NCI-H2227 treated with DMSO at 0.1 percent for 48 hours (cell line): ENCODE results near the gene GOLGA6L22.
"Not testable (repeated sequence)": the region's sequence is repeated elsewhere in the genome, so short reads cannot be mapped to it uniquely, and the experiment has no call there.

ENCODE experiments used
- DNase-seq: peaks from one replicate; lab custom pipeline; 2025; lab: John Stamatoyannopoulos, UW

Gene GOLGA6L22

GRCh38 chr15:22458603-22459002 lies at the start of gene GOLGA6L22:
GOLGA6L22 (plus strand) TSS chr15:22458903; CDS start chr15:22458994, 91 bp downstream.
- not testable (repeated sequence) for DNase-seq

- DNase-seq: not testable (repeated sequence)
Measured at GRCh38 chr15:22417288-22417687, 41.4 kb upstream of the GOLGA6L22 start.

GRCh38 chr15:22417795-22418194 lies 40.9 kb upstream of the GOLGA6L22 start:
- not testable (repeated sequence) for DNase-seq

- DNase-seq: not testable (repeated sequence)
Measured at GRCh38 chr15:22418212-22418611, 40.5 kb upstream of the GOLGA6L22 start.

GRCh38 chr15:22418666-22419065 lies 40.0 kb upstream of the GOLGA6L22 start:
- not testable (repeated sequence) for DNase-seq

GRCh38 chr15:22420340-22420739 lies 38.4 kb upstream of the GOLGA6L22 start:
- DNase-seq: not testable (repeated sequence)

- not testable (repeated sequence) for DNase-seq
Measured at GRCh38 chr15:22429426-22429825, 29.3 kb upstream of the GOLGA6L22 start.

- not testable (repeated sequence) for DNase-seq
Measured at GRCh38 chr15:22431687-22432086, 27.0 kb upstream of the GOLGA6L22 start.

GRCh38 chr15:22494490-22495113 lies 35.9 kb downstream of the GOLGA6L22 start:
- not testable (repeated sequence) for DNase-seq

- not testable (repeated sequence) for DNase-seq
Measured at GRCh38 chr15:22497200-22497599, 38.5 kb downstream of the GOLGA6L22 start.

- DNase-seq: not testable (repeated sequence)
Measured at GRCh38 chr15:22498220-22498925, 39.7 kb downstream of the GOLGA6L22 start.

- not testable (repeated sequence) for DNase-seq
Measured at GRCh38 chr15:22502272-22502671, 43.6 kb downstream of the GOLGA6L22 start.

- not testable (repeated sequence) for DNase-seq
Measured at GRCh38 chr15:22506959-22507358, 48.3 kb downstream of the GOLGA6L22 start.

- DNase-seq: not testable (repeated sequence)
Measured at GRCh38 chr15:22516140-22516539, 57.4 kb downstream of the GOLGA6L22 start.
